ENCODE measurements around the gene RSBN1.
"Not testable (repeated sequence)": the region's sequence is repeated elsewhere in the genome, so short reads cannot be mapped to it uniquely, and the experiment has no call there.

The RSBN1 gene

GRCh38 chr1:113811888-113812660, at the start of gene RSBN1:
Gene RSBN1, minus strand, starts transcription at chr1:113812476. Its CDS starts 64 bp downstream, at chr1:113812412.
- DNase-seq (ENCODE audit: low read depth in 2 of 2): peak; percentile 92 to 96

GRCh38 chr1:113861641-113862040, 49.4 kb upstream of the RSBN1 start:
- DNase-seq (ENCODE audit: low read depth in 2 of 2): no peak

- DNase-seq (ENCODE audit: low read depth in 2 of 2): no peak
Measured at GRCh38 chr1:113860891-113861290, 48.6 kb upstream of the RSBN1 start.

GRCh38 chr1:113859478-113860175, 47.4 kb upstream of the RSBN1 start:
- DNase-seq (ENCODE audit: low read depth in 2 of 2): no peak

- DNase-seq (ENCODE audit: low read depth in 2 of 2): no peak
Measured at GRCh38 chr1:113858982-113859381, 46.7 kb upstream of the RSBN1 start.

GRCh38 chr1:113858418-113858817, 46.1 kb upstream of the RSBN1 start:
- DNase-seq (ENCODE audit: low read depth in 2 of 2): no peak

- DNase-seq (ENCODE audit: low read depth in 2 of 2): no peak
Measured at GRCh38 chr1:113857776-113858175, 45.5 kb upstream of the RSBN1 start.

GRCh38 chr1:113856401-113856790, 44.1 kb upstream of the RSBN1 start:
- DNase-seq (ENCODE audit: low read depth in 2 of 2): no peak

- DNase-seq (ENCODE audit: low read depth in 2 of 2): no peak
Measured at GRCh38 chr1:113855630-113856400, 43.5 kb upstream of the RSBN1 start.

GRCh38 chr1:113854234-113854633, 42.0 kb upstream of the RSBN1 start:
- no peak for DNase-seq (ENCODE audit: low read depth in 2 of 2)

- not testable (repeated sequence) for DNase-seq (ENCODE audit: low read depth in 2 of 2)
Measured at GRCh38 chr1:113852694-113853093, 40.4 kb upstream of the RSBN1 start.

- no peak for DNase-seq (ENCODE audit: low read depth in 2 of 2)
Measured at GRCh38 chr1:113850127-113850796, 38.0 kb upstream of the RSBN1 start.

GRCh38 chr1:113849072-113849471, 36.8 kb upstream of the RSBN1 start:
- DNase-seq (ENCODE audit: low read depth in 2 of 2): no peak

GRCh38 chr1:113846391-113847035, 34.2 kb upstream of the RSBN1 start:
- no peak for DNase-seq (ENCODE audit: low read depth in 2 of 2)

- no peak for DNase-seq (ENCODE audit: low read depth in 2 of 2)
Measured at GRCh38 chr1:113836534-113836933, 24.3 kb upstream of the RSBN1 start.

- no peak for DNase-seq (ENCODE audit: low read depth in 2 of 2)
Measured at GRCh38 chr1:113835686-113836290, 23.5 kb upstream of the RSBN1 start.

- no peak for DNase-seq (ENCODE audit: low read depth in 2 of 2)
Measured at GRCh38 chr1:113834716-113835115, 22.4 kb upstream of the RSBN1 start.

GRCh38 chr1:113830039-113830438, 17.8 kb upstream of the RSBN1 start:
- DNase-seq (ENCODE audit: low read depth in 2 of 2): no peak

- no peak for DNase-seq (ENCODE audit: low read depth in 2 of 2)
Measured at GRCh38 chr1:113821916-113822315, 9.6 kb upstream of the RSBN1 start.

- no peak for DNase-seq (ENCODE audit: low read depth in 2 of 2)
Measured at GRCh38 chr1:113818578-113818977, 6.3 kb upstream of the RSBN1 start.

GRCh38 chr1:113813218-113813617, 942 bp upstream of the RSBN1 start:
- DNase-seq (ENCODE audit: low read depth in 2 of 2): no peak

All from activated CD8-positive, alpha-beta memory T cell treated with anti-CD3 and anti-CD28 coated beads for 4 hours (primary cell).